Myocyte (in vitro differentiated cells): Measurements from ENCODE around the gene TMEM98. TPM values are rescaled to one million over a fixed set of nuclear protein-coding genes. Genes with fewer than 3 reads are reported as not detected.
A peak's percentile ranks its signal among the peaks of the same experiment; 100 is the strongest.
"Not testable (repeated sequence)": the region's sequence is repeated elsewhere in the genome, so short reads cannot be mapped to it uniquely, and the experiment has no call there.

Experiments used
- DNase-seq: peaks from one replicate; pipeline ENCODE4 v3.0.0-alpha.2; 2012; ENCODE audit warnings: low read depth
- polyA plus RNA-seq: library from polyadenylated mRNA; unstranded; fragments of >200 nt; gene quantifications from one replicate; pipeline ENCODE4 v1.2.1, GENCODE V29; 2012; ENCODE audit warnings: missing spikeins
- total RNA-seq: library from RNA; depleted of rRNA; stranded (reverse); fragments of >200 nt; gene quantifications from 2 replicates; pipeline ENCODE4 v1.2.3, GENCODE V29; 2014

The TMEM98 gene
- total RNA-seq, result 78.7 and 90.4 TPM in 2 replicates
- polyA plus RNA-seq, result 173 TPM

GRCh38 chr17:32927724-32928585 lies at the start of gene TMEM98:
TSS of gene TMEM98 (plus strand) at chr17:32928153. CDS start at chr17:32931529, 3,376 bp downstream.
- peak; percentile 44 for DNase-seq

GRCh38 chr17:32878211-32878610 lies 49.7 kb upstream of the TMEM98 start:
- DNase-seq, result peak; percentile 52

- no peak for DNase-seq
These were observed 48.8 kb upstream of the TMEM98 start for GRCh38 chr17:32879134-32879533.

- DNase-seq, result peak; percentile 28
These were observed 47.1 kb upstream of the TMEM98 start for GRCh38 chr17:32880671-32881453.

- DNase-seq, result no peak
These were observed 45.9 kb upstream of the TMEM98 start for GRCh38 chr17:32882029-32882428.

- peak; percentile 31 for DNase-seq
These were observed 45.2 kb upstream of the TMEM98 start for GRCh38 chr17:32882734-32883133.

- not testable (repeated sequence) for DNase-seq
These were observed 41.0 kb upstream of the TMEM98 start for GRCh38 chr17:32886951-32887350.

- not testable (repeated sequence) for DNase-seq
These were observed 40.5 kb upstream of the TMEM98 start for GRCh38 chr17:32887410-32887809.

- no peak for DNase-seq
These were observed 33.7 kb upstream of the TMEM98 start for GRCh38 chr17:32894245-32894644.

- DNase-seq, result no peak
These were observed 31.2 kb upstream of the TMEM98 start for GRCh38 chr17:32896647-32897258.

- DNase-seq, result no peak
These were observed 28.5 kb upstream of the TMEM98 start for GRCh38 chr17:32899236-32900013.

GRCh38 chr17:32901743-32902142 lies 26.2 kb upstream of the TMEM98 start:
- no peak for DNase-seq

GRCh38 chr17:32903774-32904673 lies 23.9 kb upstream of the TMEM98 start:
- no peak for DNase-seq

GRCh38 chr17:32904891-32905290 lies 23.1 kb upstream of the TMEM98 start:
- DNase-seq, result no peak

- DNase-seq, result no peak
These were observed 20.4 kb upstream of the TMEM98 start for GRCh38 chr17:32907583-32907982.

GRCh38 chr17:32909787-32910369 lies 18.1 kb upstream of the TMEM98 start:
- peak; percentile 87 for DNase-seq

GRCh38 chr17:32910769-32911168 lies 17.2 kb upstream of the TMEM98 start:
- no peak for DNase-seq

GRCh38 chr17:32912218-32912897 lies 15.6 kb upstream of the TMEM98 start:
- peak; percentile 64 for DNase-seq

GRCh38 chr17:32913593-32913992 lies 14.4 kb upstream of the TMEM98 start:
- DNase-seq, result no peak
